NCI-H2081 (cell line): ENCODE measurements around the gene FRAS1.
"Not testable (repeated sequence)": the region's sequence is repeated elsewhere in the genome, so short reads cannot be mapped to it uniquely, and the experiment has no call there.

ENCODE experiments used
- DNase-seq, 2 experiments: peaks; one replicate each; lab custom pipeline; 2025; lab: John Stamatoyannopoulos, UW

The FRAS1 gene

GRCh38 chr4:78288327-78288726, 231.2 kb downstream of the FRAS1 start:
- no peak for DNase-seq

- DNase-seq: no peak
These were observed 234.2 kb downstream of the FRAS1 start for GRCh38 chr4:78291277-78291676.

DNA sequence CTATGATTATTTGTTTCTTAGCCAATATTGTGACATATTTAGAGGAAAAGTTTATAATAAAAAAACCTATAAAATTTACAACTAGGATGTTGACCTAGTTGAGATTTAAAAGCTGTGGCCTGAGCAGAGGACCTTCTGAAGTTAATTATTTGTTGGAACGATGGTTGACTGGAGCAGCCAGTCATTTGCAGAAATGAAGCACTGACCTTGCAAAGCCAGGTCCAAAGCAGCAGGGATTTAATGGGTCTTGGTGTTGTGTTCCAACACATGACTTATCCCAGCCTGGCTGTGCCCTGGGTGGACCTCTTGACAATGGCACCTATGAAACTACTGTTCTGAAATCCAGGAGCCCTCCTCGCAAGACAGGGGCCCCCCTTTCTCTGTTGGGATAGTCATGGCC, 235.2 kb downstream of the FRAS1 start:
- no peak for DNase-seq

GRCh38 chr4:78292856-78293255, 235.7 kb downstream of the FRAS1 start:
- no peak for DNase-seq

GRCh38 chr4:78293348-78293747, 236.2 kb downstream of the FRAS1 start:
- DNase-seq: no peak

GRCh38 chr4:78293821-78294301, 236.7 kb downstream of the FRAS1 start:
- no peak for DNase-seq

- no peak for DNase-seq
These were observed 239.1 kb downstream of the FRAS1 start for GRCh38 chr4:78296261-78296660.

DNA sequence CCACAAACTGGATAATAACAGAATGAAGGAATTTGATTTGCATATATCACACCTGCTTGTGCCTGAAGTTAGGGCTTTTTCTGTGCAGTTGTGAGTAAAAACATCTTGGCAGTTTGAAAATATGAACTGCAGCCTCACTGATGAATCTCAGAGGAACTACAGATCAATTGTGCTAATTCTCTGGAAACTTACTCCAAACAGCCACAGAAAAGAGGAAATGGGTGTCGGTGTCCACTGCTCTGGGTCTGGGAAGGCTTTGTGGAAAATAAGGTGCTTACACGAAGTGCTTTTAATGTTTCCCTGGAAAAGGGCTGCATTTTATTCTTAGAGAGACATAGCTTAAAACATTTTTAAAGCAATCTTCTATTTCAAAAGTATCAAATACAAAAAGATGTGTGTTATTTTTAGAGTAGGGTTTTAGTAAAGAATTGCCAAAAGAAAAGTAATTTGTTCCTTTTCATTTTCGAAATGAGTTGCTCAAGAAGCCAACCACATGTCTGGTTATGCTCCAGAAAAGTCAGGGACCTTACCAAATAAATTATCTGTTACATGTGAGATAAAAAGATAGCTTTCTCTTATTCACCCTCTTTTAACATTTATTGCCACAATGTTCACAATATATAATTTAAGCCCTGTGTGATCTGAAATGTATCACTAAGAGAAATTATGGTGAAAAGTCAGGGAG, 240.1 kb downstream of the FRAS1 start:
- DNase-seq: no peak

DNA sequence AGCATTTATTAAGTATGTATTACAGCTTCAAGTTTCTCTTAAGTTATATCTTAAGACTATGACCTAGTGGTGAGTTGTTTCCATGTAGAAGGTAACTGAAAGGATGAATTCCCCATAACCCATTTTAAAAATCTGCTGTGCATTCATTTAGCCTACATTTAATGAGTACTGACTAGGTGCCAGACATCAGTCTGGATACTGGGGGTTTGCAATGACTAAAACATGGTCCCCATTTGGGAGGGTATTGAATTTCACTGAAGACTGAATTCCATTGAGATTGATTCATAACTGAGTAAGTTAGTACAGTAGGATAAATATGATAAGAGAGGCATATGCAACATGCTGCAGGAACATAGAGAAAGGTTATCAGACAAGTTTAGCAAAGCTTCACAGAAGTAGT, 241.5 kb downstream of the FRAS1 start:
- DNase-seq: no peak

GRCh38 chr4:78299565-78299972, 242.4 kb downstream of the FRAS1 start:
- no peak for DNase-seq

GRCh38 chr4:78307263-78307662, 250.1 kb downstream of the FRAS1 start:
- not testable (repeated sequence) for DNase-seq

DNA sequence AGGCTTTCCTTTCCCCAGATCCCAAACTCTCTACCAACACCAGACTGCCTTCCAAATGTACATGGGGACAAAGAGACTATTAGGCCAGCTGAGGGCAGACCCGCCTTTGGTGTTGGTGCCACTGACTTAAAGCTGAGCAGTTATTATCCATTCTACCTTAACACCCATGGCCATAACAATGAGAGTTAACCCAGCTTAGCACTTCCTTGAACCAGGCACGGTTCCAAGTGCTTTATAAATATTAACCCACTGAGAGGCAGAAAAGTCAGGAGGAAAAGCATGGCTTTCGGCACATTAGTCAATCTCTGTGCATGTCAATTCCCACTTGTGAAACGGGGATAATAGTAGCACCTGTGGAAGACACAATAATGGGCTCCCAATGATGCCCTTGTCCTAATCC, 251.4 kb downstream of the FRAS1 start:
- no peak for DNase-seq

- DNase-seq: no peak
These were observed 252.2 kb downstream of the FRAS1 start for GRCh38 chr4:78309352-78309751.

DNA sequence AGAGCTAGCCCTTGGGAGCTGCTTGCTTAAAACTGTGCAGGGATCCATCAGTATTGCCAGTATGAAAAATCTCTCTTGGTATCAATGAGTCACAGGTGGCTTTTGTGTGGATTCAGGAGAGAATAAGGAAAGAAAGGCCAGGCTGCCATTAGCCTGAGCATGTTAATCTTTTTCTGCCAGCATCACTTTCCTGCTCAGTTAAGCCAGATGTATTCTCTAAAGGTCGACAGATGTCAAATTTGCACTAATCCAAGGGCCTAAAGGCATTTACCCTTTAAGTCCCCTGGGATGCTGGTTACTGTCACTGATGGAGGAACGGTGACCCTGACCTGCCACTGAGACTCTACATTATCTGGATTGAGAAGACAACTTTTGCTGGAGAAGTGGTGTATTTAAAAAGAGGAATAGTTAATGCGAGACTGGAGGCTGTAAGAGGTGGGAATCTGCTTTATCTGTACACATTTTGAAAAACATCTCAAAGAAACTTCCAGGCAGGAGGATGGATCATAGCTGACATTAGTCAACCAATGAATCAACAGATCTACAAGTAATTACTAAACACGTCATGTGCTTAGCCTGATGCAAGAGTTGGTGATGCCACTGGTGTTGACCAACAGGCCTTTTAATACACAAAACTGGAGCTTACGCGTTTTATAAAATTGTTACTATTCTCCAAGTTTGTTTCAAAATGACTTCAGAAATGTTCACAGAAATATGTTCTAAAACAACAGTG, 253.1 kb downstream of the FRAS1 start:
- no peak for DNase-seq

GRCh38 chr4:78310740-78311115, 253.6 kb downstream of the FRAS1 start:
- no peak for DNase-seq

- DNase-seq: no peak
These were observed 254.2 kb downstream of the FRAS1 start for GRCh38 chr4:78311306-78311705.

DNA sequence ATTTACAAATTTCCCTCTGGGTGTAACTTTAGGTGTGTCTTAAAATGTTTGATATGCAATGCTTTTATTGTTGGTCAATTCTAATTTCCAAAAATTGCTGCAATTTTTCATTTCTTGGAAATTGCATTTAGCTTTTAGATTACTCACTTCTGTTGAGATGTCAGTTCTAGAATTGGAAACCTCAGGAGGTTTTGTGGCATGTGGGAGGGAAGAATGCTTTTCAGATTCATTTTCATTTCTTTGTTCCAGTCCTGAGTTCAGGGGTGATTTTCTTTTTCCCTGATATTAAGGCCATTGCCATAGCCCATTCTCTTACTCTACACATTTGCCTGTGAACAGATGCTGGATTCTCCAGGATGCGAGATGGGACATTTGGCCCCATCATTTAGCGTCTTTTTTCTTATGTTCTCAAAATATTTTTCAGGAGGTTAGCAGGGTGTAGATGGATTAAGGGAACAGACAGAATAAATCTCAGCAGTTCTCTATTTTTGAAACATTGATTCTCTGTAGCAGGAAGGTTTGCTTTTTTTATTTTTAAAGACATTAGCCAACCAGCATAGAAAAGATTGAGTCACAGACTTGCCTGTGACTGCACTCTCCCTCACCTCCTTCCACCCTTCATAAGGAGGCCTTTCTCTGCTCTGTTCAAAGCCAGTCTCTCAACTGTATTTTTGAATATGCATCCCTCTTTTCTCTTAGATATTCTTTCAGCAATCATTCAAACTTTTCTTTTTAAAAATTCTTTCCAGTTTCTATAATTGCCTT, 256.0 kb downstream of the FRAS1 start:
- DNase-seq: no peak

- DNase-seq: no peak
These were observed 256.6 kb downstream of the FRAS1 start for GRCh38 chr4:78313754-78314120.

DNA sequence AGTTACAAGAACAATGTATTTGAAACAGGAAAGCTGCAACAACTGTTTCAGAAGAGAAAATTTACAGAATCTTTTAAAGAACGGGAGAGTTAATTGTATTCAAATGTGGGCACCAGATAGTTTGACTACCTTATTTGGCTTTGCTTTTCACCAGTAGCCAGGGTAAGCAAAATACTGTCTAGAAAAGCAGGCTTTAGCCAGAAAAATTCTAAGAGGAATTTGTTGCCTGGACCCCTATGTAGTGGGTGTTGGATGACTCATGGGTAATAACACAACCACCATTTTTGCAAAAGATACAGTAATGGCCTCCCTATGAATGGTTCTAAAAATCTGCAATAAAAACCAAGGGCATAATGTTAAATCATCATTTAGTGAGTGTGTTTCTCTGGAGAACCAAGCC, 261.0 kb downstream of the FRAS1 start:
- DNase-seq: no peak

DNA sequence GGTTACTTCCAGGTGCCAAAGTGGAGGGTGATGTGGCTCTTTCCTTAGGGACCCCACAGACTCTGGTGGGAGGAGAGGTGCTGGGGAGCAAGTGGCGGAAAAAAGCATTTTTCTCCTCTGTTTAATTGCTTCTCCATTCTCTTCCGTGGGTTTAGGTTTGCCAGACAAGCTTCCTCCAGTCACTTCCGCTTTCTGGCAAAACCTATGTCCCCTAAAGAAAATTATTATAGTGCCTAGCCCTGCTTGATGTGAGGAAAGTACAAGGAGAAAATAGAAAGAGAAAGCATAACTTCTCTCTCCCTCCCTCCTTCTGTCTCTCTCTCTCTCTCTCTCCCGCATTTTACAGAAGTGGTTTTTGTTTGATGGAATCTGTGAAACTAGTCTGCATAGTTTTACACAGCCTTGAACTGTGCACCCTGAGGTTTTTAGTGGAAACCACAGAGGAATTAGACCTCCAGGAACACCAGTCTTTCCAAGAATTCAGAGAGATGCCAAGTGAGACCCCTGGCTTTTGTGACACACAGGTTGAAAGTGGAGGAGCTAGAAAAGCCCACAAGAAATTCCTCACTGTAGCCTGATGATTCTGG, 263.3 kb downstream of the FRAS1 start:
- no peak for DNase-seq

DNA sequence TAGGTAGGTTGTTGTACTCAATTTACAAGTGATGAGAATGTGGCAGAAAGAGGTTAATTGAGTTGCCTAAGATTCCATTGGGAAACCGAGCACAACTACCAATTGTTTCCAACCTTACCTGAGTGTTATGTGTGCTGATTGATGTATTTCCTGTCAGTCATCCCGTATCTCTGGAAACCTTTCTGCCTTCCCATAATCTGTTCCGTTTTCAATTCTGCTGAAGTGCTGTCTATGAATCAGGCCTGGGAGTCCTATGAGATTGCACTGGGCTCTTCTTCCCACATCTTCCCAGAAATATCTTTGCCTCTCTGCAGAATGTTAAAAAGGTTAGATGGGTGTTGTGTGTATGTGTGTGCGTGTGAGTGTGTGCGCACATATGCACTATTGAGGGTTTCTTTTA, 264.9 kb downstream of the FRAS1 start:
- no peak for DNase-seq

DNA sequence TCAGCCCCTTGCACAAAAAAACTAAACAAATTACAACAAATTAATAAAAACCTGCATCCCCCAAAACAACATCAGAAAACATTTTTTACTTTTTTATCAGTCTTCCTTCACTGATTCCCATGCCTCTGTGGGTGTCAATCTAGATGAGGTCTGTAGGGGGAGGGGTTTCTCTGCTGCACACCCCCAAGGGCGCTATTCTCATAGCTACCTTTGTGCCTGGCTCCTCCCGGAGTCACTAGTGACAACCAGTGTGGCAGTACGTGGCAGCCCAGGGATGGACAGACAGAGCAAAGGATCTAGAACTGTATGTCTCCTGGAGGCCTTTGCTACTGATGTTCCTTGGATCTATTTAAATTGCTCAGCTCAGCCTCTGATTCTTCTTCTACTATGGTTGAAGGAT, 266.3 kb downstream of the FRAS1 start:
- DNase-seq: no peak

DNA sequence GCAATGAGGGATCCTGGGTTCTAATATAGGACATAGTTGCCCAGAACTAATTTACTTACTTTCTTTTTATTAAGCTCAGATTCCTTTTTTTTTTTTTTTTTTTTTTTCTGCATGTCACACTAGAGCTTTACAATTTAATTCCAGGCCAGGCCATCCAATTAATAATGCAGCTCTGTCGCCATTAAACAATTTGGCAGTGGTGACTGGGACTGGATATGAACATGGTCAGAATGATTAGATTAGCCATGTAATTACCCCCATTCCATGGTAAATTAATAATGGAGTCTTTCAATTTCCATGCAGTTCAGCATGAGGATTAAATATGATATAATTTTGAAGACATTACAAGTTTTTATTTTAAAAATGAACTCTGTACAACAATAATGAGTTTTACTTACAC, 267.5 kb downstream of the FRAS1 start:
- no peak for DNase-seq
